ENCODE measurements around the gene ARHGAP45.
"Not testable (repeated sequence)": the region's sequence is repeated elsewhere in the genome, so short reads cannot be mapped to it uniquely, and the experiment has no call there.

The ARHGAP45 gene

GRCh38 chr19:1105873-1106840 lies 39.2 kb downstream of the ARHGAP45 start:
- no peak for DNase-seq

GRCh38 chr19:1106841-1107660 lies 40.1 kb downstream of the ARHGAP45 start:
- DNase-seq = no peak

GRCh38 chr19:1107661-1108261 lies 40.8 kb downstream of the ARHGAP45 start:
- no peak for DNase-seq

- DNase-seq = no peak
Measured at GRCh38 chr19:1108291-1109031, 41.5 kb downstream of the ARHGAP45 start.

- no peak for DNase-seq
Measured at GRCh38 chr19:1109032-1109551, 42.1 kb downstream of the ARHGAP45 start.

GRCh38 chr19:1109697-1110671 lies 43.0 kb downstream of the ARHGAP45 start:
- no peak for DNase-seq

GRCh38 chr19:1110809-1111640 lies 44.1 kb downstream of the ARHGAP45 start:
- no peak for DNase-seq

- DNase-seq = no peak
Measured at GRCh38 chr19:1111641-1112267, 44.8 kb downstream of the ARHGAP45 start.

- DNase-seq = no peak
Measured at GRCh38 chr19:1112268-1113029, 45.5 kb downstream of the ARHGAP45 start.

- peak; percentile 78 for DNase-seq
Measured at GRCh38 chr19:1113030-1113985, 46.3 kb downstream of the ARHGAP45 start.

- no peak for DNase-seq
Measured at GRCh38 chr19:1113986-1114483, 47.1 kb downstream of the ARHGAP45 start.

GRCh38 chr19:1114728-1115127 lies 47.8 kb downstream of the ARHGAP45 start:
- DNase-seq = not testable (repeated sequence)

GRCh38 chr19:1115646-1116420 lies 48.9 kb downstream of the ARHGAP45 start:
- no peak for DNase-seq

- no peak for DNase-seq
Measured at GRCh38 chr19:1116726-1117581, 50.0 kb downstream of the ARHGAP45 start.

GRCh38 chr19:1117654-1118053 lies 50.7 kb downstream of the ARHGAP45 start:
- DNase-seq = no peak

GRCh38 chr19:1118999-1119398 lies 52.0 kb downstream of the ARHGAP45 start:
- DNase-seq = no peak

Measured in activated CD4-positive, CD25-positive, alpha-beta regulatory T cell treated with anti-CD3 and anti-CD28 coated beads, Interleukin-2, amount 50 U/mL, for 72 hours (primary cell).